HL-60 (cell line): ENCODE measurements around the gene TRAPPC6A.

Experiments
- DNase-seq, 2 experiments: peaks; one replicate each; pipeline ENCODE4 v3.0.0-alpha.2; 2010 to 2020; ENCODE audit warnings: low read depth in 1 of 2, low spot score in 1 of 2
- H3K27ac ChIP-seq: fragments of 250-450 bp; sonication (Bioruptor Pico); replicated peaks from 2 replicates; pipeline ENCODE4 v1.5.1; 2020; ENCODE audit warnings: mild to moderate bottlenecking, moderate library complexity
- H3K27me3 ChIP-seq: fragments of 250-450 bp; sonication (Bioruptor Pico); 2 replicates; pipeline ENCODE4 v1.5.1; 2021; ENCODE audit warnings: mild to moderate bottlenecking, moderate library complexity; ENCODE audit not compliant: insufficient read depth, poor library complexity, severe bottlenecking
- H3K4me3 ChIP-seq: replicated peaks from 2 replicates; pipeline ENCODE4 v1.5.1; 2011; ENCODE audit warnings: mild to moderate bottlenecking, control low read depth, low read length; ENCODE audit not compliant: insufficient read depth
- GABPA ChIP-seq: IDR thresholded peaks from 2 replicates; pipeline ENCODE4 v1.6.1; 2012; ENCODE audit warnings: low read depth
- POLR2AphosphoS5 ChIP-seq: IDR thresholded peaks from 2 replicates; pipeline ENCODE4 v1.6.1; 2012; ENCODE audit warnings: low read depth
- SPI1 ChIP-seq: IDR thresholded peaks from 2 replicates; pipeline ENCODE4 v1.6.1; 2012; ENCODE audit warnings: low read depth, mild to moderate bottlenecking, borderline replicate concordance
- TF ChIP-seq, protein P1 (sequence below): IDR thresholded peaks from 2 replicates; pipeline ENCODE4 v1.6.1; 2012; ENCODE audit warnings: low read depth; ENCODE audit not compliant: insufficient replicate concordance
- TF ChIP-seq, protein P2 (sequence below): IDR thresholded peaks from one replicate; pipeline ENCODE4 v1.5.1; 2011; ENCODE audit warnings: low read length, control low read depth, inconsistent platforms; ENCODE audit not compliant: insufficient read depth

TRAPPC6A gene

DNA sequence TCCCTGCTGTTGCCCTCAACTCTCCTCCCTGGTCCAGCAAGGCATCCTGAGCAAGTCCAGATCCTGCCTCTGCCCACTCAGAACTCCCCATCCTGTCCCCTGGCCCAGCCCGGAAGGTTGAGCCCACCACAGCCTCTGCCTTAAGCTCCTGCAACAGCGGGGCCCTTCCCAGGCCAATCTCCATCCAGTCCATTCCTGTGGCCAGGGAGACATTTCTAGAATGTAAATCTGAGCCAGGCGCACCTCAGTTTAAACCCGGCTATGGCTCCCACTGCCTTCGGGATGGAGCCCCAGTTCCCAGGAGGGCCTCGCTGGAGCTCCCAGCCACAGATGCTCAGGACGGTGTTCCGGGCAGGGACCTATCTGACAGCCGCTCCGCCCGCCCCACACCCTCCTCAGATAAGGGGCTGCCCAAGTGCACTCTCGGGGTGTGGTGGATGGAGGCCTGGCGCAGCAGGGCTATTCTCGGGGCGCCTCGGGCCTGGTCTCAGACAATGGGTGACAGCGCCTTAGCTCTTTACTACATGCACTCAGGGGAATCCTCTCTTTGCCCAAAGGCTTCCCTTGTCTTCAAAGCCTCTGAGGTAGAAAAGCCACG is 5.3 kb downstream of the TRAPPC6A start:
- DNase-seq, result no peak
- no peak overlapping the region for H3K27ac ChIP-seq
- H3K27me3 ChIP-seq, result no peaks in the 10 kb centered on the region
- TF ChIP-seq, protein P1, sequence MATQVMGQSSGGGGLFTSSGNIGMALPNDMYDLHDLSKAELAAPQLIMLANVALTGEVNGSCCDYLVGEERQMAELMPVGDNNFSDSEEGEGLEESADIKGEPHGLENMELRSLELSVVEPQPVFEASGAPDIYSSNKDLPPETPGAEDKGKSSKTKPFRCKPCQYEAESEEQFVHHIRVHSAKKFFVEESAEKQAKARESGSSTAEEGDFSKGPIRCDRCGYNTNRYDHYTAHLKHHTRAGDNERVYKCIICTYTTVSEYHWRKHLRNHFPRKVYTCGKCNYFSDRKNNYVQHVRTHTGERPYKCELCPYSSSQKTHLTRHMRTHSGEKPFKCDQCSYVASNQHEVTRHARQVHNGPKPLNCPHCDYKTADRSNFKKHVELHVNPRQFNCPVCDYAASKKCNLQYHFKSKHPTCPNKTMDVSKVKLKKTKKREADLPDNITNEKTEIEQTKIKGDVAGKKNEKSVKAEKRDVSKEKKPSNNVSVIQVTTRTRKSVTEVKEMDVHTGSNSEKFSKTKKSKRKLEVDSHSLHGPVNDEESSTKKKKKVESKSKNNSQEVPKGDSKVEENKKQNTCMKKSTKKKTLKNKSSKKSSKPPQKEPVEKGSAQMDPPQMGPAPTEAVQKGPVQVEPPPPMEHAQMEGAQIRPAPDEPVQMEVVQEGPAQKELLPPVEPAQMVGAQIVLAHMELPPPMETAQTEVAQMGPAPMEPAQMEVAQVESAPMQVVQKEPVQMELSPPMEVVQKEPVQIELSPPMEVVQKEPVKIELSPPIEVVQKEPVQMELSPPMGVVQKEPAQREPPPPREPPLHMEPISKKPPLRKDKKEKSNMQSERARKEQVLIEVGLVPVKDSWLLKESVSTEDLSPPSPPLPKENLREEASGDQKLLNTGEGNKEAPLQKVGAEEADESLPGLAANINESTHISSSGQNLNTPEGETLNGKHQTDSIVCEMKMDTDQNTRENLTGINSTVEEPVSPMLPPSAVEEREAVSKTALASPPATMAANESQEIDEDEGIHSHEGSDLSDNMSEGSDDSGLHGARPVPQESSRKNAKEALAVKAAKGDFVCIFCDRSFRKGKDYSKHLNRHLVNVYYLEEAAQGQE, result no peak
- TF ChIP-seq SPI1 (no peak), GABPA (no peak), POLR2AphosphoS5 (no peak)
- TF ChIP-seq, protein P2, sequence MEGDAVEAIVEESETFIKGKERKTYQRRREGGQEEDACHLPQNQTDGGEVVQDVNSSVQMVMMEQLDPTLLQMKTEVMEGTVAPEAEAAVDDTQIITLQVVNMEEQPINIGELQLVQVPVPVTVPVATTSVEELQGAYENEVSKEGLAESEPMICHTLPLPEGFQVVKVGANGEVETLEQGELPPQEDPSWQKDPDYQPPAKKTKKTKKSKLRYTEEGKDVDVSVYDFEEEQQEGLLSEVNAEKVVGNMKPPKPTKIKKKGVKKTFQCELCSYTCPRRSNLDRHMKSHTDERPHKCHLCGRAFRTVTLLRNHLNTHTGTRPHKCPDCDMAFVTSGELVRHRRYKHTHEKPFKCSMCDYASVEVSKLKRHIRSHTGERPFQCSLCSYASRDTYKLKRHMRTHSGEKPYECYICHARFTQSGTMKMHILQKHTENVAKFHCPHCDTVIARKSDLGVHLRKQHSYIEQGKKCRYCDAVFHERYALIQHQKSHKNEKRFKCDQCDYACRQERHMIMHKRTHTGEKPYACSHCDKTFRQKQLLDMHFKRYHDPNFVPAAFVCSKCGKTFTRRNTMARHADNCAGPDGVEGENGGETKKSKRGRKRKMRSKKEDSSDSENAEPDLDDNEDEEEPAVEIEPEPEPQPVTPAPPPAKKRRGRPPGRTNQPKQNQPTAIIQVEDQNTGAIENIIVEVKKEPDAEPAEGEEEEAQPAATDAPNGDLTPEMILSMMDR, result no peak
- H3K4me3 ChIP-seq, result no peak overlapping the region

GRCh38 chr19:45172173-45172572 is 5.9 kb downstream of the TRAPPC6A start:
- TF ChIP-seq POLR2AphosphoS5 (no peak), SPI1 (no peak), GABPA (no peak)
- TF ChIP-seq, protein P2, result no peak
- TF ChIP-seq, protein P1, result no peak
- no peak overlapping the region for H3K27ac ChIP-seq
- DNase-seq, result no peak
- H3K4me3 ChIP-seq, result no peak overlapping the region
- no peaks in the 10 kb centered on the region for H3K27me3 ChIP-seq

DNA sequence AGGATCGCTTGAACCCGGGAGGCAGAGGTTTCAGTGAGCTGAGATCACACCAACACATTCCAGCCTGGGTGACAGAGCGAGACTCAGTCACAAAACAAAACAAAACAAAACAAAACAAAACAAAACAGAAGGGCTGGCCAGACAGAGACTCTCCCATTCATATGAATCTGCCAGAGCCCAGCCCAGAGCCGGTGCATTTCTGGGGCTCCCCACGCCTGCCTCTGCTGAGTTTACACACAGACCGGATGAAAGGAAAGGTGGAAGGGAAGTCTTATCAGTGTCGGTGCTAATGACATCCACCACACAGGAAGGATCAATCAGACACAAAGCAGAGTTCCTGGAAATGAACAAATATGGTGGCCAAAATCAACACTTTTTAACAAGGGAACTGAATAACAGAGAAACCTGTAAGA is 6.8 kb downstream of the TRAPPC6A start:
- DNase-seq, result no peak
- TF ChIP-seq GABPA (no peak), POLR2AphosphoS5 (no peak), SPI1 (no peak)
- TF ChIP-seq, protein P1, result no peak
- TF ChIP-seq, protein P2, result no peak
- Histone ChIP-seq H3K4me3 (no peak overlapping the region), H3K27me3 (no peaks in the 10 kb centered on the region), H3K27ac (no peak overlapping the region)
